Measurements from ENCODE around the gene KLK11.
"Not testable (repeated sequence)": the region's sequence is repeated elsewhere in the genome, so short reads cannot be mapped to it uniquely, and the experiment has no call there.

Gene KLK11

DNA sequence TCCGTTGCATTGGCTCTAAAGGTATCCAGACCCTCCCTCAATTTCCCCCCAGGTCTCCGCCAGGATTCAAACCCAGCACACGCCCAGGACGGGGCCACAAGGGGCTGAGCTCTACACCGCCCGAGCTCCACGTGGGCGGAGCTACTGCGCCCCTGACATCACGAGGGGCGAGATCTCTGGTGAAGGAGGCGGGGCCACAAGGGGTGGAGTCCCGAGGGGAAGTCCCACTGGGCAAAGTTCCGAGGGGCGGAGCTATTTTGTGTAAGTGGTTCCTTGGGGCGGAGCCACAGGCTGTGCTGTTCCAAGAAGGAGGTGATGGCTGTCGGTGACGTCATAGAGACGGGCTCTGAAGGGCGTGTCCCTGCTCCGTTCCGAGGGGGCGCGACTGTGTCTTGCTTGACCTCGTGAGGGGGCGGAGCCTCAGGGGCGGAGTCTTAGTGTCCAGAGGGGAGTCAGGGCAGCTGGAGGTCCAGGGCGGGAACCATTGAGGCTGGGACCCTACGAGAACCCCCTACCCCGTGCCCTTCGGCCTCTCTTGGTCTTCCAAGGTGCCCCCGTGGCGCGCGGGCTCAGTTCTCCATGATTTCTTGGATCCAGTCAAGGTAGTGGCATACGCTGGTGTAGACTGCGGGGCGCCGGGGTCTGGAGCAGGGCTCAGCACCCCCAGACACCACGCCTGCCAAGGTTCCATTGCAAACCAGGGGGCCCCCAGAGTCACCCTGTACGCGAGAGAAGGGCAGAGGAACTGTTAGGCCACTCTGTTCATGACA, 23.7 kb downstream of the KLK11 start:
- peak in 1 of 2 experiments; percentile 25 for DNase-seq

GRCh38 chr19:51002089-51002532, 24.3 kb downstream of the KLK11 start:
- no peak for DNase-seq

DNA sequence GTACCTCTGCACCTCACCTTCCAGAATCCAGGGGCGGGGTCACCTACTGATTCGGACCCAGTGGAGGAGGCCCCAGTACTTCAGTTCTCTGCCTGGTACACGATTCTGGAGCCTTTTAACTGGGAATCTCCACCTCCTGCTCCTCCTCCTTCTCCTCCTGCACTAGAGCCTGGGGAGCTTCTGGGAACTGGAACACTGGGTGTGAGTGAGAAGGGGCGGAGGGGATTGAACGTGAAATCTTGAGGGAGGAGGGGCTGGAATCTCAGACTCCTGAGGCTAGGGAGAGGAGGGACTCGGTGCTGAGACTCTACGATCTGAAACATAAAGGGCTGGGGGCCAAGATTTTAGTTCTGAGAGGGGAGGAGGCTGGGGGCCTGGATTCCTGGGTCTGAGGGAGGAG, 24.9 kb downstream of the KLK11 start, which contains the start of gene KLK8:
KLK8 (minus strand) TSS at position 90 of the 400 bp plus-strand sequence. CDS start 437 bp downstream, outside the sequence.
- DNase-seq = no peak

- DNase-seq = no peak
Measured at GRCh38 chr19:51000981-51001380, 25.4 kb downstream of the KLK11 start.

- no peak for DNase-seq
Measured at GRCh38 chr19:51000426-51000825, 26.0 kb downstream of the KLK11 start.

DNA sequence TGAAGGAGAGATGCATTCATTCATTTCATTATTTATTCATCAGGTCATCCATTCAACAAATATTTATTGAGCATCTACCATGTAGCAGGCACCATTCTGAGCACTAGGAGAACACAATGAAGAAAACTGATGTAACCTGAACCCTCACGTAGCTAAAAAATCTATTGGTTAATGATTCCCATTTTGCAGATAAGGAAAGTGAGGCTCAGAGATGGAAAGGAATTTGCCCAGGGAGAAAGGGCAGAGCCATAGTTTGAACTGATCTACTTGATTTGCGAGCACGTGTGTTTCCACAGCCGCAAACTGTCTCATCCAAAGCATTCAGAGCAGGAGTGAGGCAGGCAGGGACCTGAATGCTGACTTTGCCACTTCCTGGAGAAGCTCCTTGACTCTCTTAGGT, 27.7 kb downstream of the KLK11 start:
- no peak for DNase-seq

DNA sequence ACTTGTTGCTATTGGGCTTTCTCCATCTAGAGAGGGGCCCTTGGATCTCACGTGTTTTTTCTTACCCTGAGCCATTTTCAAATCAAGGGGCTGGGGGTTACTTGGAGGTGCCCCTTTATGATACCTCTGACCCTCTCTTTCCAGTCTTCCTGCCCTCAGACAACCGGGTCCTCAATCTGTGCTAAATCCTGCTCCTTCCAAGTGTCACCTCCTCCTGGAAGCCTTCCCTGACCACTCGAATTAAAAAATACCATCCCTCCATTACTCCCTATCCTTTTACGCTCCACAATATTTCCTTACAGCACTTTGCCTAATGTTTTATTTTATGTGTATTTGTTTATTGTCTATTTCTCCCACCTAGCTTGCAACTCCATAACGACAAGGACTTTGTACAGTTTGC, 28.4 kb downstream of the KLK11 start:
- no peak for DNase-seq

DNA sequence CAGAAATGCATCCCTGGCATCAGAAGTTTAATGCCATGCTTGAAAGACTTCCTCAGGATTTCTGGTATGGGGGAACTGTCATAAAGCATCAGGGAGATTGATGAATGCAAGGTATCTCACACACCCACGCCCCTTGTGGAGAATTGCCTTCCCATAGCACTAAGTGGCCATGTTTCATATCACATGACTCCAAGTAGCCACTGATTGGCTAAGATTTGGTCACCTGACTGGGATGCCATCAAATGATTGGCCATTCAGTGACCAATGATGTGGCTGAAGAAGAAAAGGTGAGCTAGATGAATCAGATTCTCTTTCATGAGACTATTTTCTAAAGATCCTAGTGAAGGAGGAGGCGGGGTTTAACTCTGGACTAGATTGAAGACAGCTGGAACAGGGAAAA, 32.3 kb downstream of the KLK11 start:
- no peak for DNase-seq

- DNase-seq = no peak
Measured at GRCh38 chr19:50992666-50993035, 33.8 kb downstream of the KLK11 start.

DNA sequence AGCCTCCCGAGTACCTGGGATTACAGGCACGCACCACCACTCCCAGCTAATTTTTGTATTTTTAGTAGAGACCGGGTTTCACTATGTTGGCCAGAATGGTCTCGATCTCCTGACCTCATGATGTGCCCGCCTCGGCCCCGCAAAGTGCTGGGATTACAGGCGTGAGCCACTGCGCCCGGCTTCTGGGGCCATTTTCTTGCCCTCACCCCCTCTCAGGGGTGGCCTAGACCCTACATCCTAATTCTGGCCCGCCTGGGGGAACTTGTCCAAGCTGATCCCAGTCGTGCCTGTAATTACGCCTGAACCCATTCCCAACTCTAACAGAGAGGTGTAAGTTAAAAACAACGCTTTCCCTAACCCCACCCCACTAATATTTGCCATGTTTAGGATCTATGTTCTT, 42.0 kb downstream of the KLK11 start:
- not testable (repeated sequence) for DNase-seq

DNA sequence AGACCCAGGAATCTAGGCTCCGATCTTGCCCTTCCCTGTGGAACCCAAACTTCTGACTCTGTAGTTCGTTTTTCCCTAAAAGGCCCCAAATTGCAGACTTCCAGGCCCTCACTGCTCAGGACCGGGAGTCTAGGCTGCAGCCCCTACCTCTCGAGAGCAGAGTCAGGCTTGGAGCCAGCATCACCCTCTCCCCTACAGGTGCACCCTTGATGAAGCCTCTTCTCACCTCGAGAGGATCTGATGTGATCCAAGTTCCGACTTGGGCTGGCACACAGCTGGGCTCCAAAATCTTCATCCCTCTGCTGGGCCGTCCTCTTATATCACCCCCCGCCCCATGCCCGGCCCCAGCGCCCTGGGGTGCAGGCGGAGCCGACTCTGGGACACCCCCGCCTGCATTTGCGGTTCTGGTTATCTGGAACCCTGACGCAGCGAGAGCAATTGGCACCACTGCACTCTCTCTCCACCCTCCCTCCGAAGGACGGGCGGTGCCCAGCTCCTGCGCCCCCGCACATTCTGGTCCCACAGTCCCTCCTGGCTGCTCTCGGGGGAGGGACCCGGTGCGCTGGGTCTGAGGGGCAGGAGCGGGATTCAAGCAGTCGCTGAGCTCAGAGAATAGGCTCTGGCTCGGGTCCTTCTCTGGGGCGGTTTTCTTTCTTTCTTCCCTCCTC, 42.7 kb downstream of the KLK11 start, which contains the start of gene KLK7:
KLK7 (minus strand) TSS at position 293 of the 668 bp plus-strand sequence. CDS start 1,518 bp downstream, outside the sequence.
- DNase-seq = no peak

DNA sequence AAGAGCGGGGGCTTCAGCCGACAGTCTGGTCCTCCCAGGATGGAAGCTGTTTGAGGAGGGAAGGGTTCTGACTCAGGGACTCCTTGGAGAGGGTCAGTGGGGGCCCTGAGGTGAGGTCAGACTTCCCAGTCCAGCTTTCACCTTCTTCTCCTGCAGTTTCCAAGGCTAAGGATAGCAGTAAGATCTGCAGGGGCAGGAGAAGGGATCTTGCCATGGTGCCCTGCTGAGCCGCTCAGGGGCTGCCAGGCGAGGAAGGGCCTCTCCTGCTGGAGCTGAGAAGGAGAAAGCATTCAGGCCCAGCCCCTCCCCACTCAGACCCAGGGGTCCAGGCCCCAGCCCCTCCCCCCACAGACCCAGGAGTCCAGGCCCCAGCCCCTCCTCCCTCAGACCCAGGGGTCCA, 44.2 kb downstream of the KLK11 start:
- no peak for DNase-seq

DNA sequence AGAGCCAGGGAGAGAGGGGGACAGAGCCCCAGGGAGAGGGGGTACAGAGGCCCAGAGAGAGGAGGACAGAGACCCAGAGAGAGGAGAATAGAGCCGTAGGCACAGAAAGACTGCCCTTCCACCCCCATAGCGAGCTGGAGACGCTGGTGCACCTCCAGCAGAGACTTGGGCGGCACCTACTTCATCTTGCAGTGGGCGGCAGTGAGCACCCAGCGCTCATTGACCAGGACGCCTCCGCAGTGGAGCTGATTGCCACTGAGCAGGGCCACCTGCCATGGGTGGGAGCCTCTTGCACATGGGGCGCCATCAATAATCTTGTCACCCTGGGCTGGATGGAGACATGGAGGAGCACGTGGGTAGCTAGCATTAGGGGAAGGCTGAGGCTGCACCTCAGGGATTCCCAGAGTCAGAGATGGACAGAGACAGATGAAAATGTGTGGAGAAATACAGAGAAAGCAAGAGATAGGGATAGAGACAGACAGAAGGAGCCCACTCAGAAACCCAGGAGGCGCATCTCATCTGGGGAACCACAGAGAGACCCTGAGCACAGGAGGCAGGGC, 44.7 kb downstream of the KLK11 start:
- DNase-seq = no peak

DNA sequence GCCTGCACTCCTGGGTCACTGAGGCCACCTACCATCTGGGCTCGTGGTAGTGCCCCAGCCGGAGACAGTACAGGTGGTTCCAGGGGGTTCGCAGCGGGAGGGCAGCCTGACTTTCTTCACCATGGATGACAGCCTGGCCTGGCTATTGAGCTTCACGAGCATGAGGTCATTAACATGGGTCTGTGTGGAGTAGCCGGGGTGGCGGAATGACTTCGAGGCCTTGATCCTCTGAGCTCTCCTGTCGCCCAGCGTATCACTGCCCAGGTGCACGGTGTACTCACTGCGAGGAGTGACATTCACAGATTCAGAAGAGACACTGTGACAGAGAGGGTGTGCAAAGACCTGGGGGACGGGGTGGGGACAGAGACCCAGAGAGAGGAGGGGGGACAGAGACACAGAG, 46.2 kb downstream of the KLK11 start:
- DNase-seq = no peak

DNA sequence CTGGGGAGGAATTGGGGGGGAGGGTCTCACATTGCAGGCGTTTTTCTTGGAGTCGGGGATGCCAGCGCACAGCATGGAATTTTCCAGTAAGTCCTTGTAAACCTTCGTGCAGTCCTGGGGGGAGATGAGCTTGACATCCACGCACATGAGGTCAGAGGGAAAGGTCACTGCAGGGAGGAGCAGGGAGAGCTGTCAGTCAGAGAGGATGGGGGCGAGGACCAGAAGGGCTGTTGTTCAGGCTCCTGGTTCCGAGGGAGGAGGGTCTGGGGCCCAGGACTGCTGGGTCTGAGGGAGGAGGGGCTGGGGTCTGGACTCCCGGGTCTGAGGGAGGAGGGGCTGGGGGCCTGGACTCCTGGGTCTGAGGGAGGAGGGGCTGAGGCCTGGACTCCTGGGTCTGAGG, 46.7 kb downstream of the KLK11 start:
- DNase-seq = no peak

- no peak for DNase-seq
Measured at GRCh38 chr19:50978772-50979390, 47.5 kb downstream of the KLK11 start.

GRCh38 chr19:50977626-50978025, 48.8 kb downstream of the KLK11 start:
- no peak for DNase-seq

DNA sequence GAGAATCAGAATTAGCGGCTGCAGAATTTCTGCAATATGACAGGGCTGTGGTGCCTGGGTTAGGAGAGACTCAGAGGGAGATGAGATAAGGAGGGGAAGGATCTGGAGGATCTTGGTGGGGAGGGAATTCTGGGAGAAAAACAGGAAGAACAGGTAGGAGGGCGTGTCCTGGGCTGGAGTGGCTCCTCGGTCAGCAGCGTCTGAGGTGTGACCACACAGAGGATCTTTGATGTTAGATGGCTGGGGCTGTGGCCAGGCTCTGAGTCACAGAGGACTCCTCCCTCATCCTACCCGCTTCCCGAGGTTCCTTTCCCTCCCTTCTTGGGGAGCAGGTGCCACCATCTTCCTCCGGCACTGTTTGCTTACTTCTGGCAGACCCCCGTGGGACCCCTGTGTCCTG, 50.6 kb downstream of the KLK11 start:
- no peak for DNase-seq

DNA sequence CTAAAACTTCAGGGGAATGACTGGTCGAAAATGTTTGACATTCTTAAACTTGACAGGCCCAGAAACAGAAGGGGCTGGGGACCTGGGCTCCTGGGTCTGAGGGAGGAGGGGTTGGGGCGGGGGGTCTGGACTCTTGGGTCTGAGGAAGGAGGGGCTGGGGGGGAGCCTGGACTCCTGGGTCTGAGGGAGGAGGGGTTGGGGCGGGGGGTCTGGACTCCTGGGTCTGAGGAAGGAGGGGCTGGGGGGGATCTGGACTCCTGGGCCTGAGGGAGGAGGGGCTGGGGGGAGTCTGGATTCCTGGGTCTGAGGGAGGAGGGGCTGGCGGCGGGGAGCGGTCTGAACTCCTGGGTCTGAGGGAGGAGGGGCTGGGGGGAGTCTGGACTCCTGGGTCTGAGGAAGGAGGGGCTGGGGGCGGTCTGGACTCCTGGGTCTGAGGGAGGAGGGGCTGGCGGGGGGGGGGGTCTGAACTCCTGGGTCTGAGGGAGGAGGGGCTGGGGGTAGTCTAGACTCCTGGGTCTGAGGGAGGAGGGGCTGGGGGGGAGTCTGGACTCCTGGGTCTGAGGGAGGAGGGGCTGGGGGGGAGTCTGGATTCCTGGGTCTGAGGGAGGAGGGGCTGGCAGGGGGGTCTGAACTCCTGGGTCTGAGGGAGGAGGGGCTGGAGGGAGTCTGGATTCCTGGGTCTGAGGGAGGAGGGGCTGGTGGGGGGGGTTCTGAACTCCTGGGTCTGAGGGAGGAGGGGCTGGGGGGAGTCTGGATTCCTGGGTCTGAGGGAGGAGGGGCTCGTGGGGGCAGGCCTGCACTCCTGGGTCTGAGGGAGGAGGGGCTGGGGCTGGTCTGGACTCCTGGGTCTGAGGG, 51.5 kb downstream of the KLK11 start:
- no peak for DNase-seq

GRCh38 chr19:50972795-50973376, 53.5 kb downstream of the KLK11 start:
- DNase-seq = no peak
